SU-DHL-6 (cell line): ENCODE measurements around the gene APPBP2.

ENCODE experiments used
- H2AFZ ChIP-seq: fragments of 200-600 bp; sonication (generic); 2 replicates; pipeline ENCODE4 v1.6.1; 2014; ENCODE audit warnings: low read depth, mild to moderate bottlenecking, moderate library complexity, mixed read lengths, antibody characterized with exemption, low read length; ENCODE audit not compliant: severe bottlenecking
- H3F3A ChIP-seq: fragments of 200-600 bp; shearing (Covaris generic); 2 replicates; pipeline ENCODE4 v1.6.0; 2016; ENCODE audit warnings: antibody characterized with exemption, mild to moderate bottlenecking; ENCODE audit not compliant: insufficient read depth
- H3K27ac ChIP-seq: fragments of 200-600 bp; sonication (generic); 2 replicates; pipeline ENCODE4 v1.5.1; 2016; ENCODE audit warnings: low read depth, mild to moderate bottlenecking, low read length, moderate library complexity, mixed read lengths
- H3K27me3 ChIP-seq: fragments of 200-600 bp; sonication (generic), shearing (Covaris generic); 2 replicates; pipeline ENCODE4 v1.6.0; 2014; ENCODE audit warnings: mild to moderate bottlenecking, low read length
- H3K36me3 ChIP-seq: fragments of 200-600 bp; sonication (generic); 2 replicates; pipeline ENCODE4 v1.6.1; 2014; ENCODE audit warnings: mild to moderate bottlenecking, low read length, mixed read lengths
- H3K4me2 ChIP-seq: fragments of 300-600, 200-600 bp; shearing (Covaris generic), sonication (generic); 2 replicates; pipeline ENCODE4 v1.6.0; 2014; ENCODE audit warnings: low read length, low read depth, mild to moderate bottlenecking; ENCODE audit not compliant: poor library complexity, severe bottlenecking
- H3K4me3 ChIP-seq: fragments of 200-600 bp; sonication (generic); 2 replicates; pipeline ENCODE4 v1.5.1; 2014; ENCODE audit warnings: antibody characterized with exemption, low read length, mild to moderate bottlenecking, mixed read lengths; ENCODE audit not compliant: insufficient read depth, poor library complexity, severe bottlenecking
- H3K79me2 ChIP-seq: fragments of 200-600 bp; sonication (generic); 2 replicates; pipeline ENCODE4 v1.6.1; 2014; ENCODE audit warnings: mild to moderate bottlenecking, low read length, moderate library complexity; ENCODE audit not compliant: insufficient read depth
- H3K9ac ChIP-seq: fragments of 200-600 bp; sonication (generic); 2 replicates; pipeline ENCODE4 v1.7.0; 2014; ENCODE audit warnings: mild to moderate bottlenecking, low read length
- H3K9me2 ChIP-seq: fragments of 200-600 bp; sonication (generic); replicated peaks from 2 replicates; pipeline ENCODE4 v1.6.1; 2014; ENCODE audit warnings: low read length; ENCODE audit not compliant: insufficient read depth
- H3K9me3 ChIP-seq: fragments of 200-600 bp; sonication (generic); 2 replicates; pipeline ENCODE4 v1.6.1; 2014; ENCODE audit warnings: low read length, mixed read lengths; ENCODE audit not compliant: insufficient read depth
- H4K20me1 ChIP-seq: fragments of 200-600 bp; sonication (generic); 2 replicates; pipeline ENCODE4 v1.6.1; 2014; ENCODE audit warnings: low read depth, mild to moderate bottlenecking, antibody characterized with exemption, low read length, moderate library complexity, mixed read lengths
- EZH2phosphoT487 ChIP-seq: fragments of 200-600 bp; sonication (generic), shearing (Covaris generic); conservative IDR thresholded peaks from 2 replicates; pipeline ENCODE4 v1.6.1; 2018; ENCODE audit warnings: mild to moderate bottlenecking, antibody characterized with exemption, low read length, moderate library complexity, mixed read lengths
- TF ChIP-seq, protein P1 (sequence below): fragments of 200-600 bp; sonication (generic); IDR thresholded peaks from one replicate; pipeline ENCODE4 v1.5.1; 2017; ENCODE audit warnings: antibody characterized with exemption, mild to moderate bottlenecking, low read length, moderate library complexity; ENCODE audit not compliant: insufficient read depth, poor library complexity, severe bottlenecking

Gene APPBP2

GRCh38 chr17:60545465-60546191, 19.6 kb upstream of the APPBP2 start:
- no peak for TF ChIP-seq EZH2phosphoT487
- TF ChIP-seq, protein P1, sequence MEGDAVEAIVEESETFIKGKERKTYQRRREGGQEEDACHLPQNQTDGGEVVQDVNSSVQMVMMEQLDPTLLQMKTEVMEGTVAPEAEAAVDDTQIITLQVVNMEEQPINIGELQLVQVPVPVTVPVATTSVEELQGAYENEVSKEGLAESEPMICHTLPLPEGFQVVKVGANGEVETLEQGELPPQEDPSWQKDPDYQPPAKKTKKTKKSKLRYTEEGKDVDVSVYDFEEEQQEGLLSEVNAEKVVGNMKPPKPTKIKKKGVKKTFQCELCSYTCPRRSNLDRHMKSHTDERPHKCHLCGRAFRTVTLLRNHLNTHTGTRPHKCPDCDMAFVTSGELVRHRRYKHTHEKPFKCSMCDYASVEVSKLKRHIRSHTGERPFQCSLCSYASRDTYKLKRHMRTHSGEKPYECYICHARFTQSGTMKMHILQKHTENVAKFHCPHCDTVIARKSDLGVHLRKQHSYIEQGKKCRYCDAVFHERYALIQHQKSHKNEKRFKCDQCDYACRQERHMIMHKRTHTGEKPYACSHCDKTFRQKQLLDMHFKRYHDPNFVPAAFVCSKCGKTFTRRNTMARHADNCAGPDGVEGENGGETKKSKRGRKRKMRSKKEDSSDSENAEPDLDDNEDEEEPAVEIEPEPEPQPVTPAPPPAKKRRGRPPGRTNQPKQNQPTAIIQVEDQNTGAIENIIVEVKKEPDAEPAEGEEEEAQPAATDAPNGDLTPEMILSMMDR: no peak
- no peaks in the 10 kb centered on the region for H3K36me3 ChIP-seq
- no peak overlapping the region for H3K4me3 ChIP-seq
- H3K9me3 ChIP-seq: no peaks in the 10 kb centered on the region
- H3K79me2 ChIP-seq: no peaks in the 10 kb centered on the region
- no peaks in the 10 kb centered on the region for H4K20me1 ChIP-seq
- no peaks in the 10 kb centered on the region for H3F3A ChIP-seq
- H3K4me2 ChIP-seq: no peak overlapping the region
- no peak overlapping the region for H3K9ac ChIP-seq
- no peak overlapping the region for H2AFZ ChIP-seq
- H3K9me2 ChIP-seq: no peaks in the 10 kb centered on the region
- no peak overlapping the region for H3K27ac ChIP-seq
- no peaks in the 10 kb centered on the region for H3K27me3 ChIP-seq

DNA sequence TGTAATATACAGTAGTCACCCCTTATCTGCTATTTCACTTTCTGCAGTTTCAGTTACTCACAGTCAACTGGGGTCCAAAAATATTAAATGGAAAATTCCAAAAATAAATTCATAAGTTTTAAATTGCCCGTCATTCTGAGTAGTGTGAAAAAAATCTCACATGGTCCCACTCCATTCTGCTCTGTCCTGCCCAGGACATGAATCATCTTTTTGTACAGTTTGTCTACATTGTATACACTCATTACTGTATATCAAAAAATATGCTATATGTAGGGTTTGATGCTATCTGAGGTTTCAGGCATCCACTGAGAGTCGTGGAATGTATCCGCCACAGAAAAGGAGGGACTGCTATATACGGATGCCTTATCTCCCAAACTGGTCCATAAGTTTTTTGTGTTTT, 16.0 kb upstream of the APPBP2 start:
- TF ChIP-seq, protein P1: no peak
- no peak overlapping the region for H3K4me3 ChIP-seq
- H3F3A ChIP-seq: no peaks in the 10 kb centered on the region
- no peaks in the 10 kb centered on the region for H3K36me3 ChIP-seq
- no peak overlapping the region for H3K4me2 ChIP-seq
- H3K27ac ChIP-seq: no peak overlapping the region
- H3K9me3 ChIP-seq: no peaks in the 10 kb centered on the region
- no peaks in the 10 kb centered on the region for H3K27me3 ChIP-seq
- no peaks in the 10 kb centered on the region for H3K79me2 ChIP-seq
- no peaks in the 10 kb centered on the region for H3K9me2 ChIP-seq
- no peaks in the 10 kb centered on the region for H4K20me1 ChIP-seq
- no peak overlapping the region for H2AFZ ChIP-seq
- H3K9ac ChIP-seq: no peak overlapping the region

DNA sequence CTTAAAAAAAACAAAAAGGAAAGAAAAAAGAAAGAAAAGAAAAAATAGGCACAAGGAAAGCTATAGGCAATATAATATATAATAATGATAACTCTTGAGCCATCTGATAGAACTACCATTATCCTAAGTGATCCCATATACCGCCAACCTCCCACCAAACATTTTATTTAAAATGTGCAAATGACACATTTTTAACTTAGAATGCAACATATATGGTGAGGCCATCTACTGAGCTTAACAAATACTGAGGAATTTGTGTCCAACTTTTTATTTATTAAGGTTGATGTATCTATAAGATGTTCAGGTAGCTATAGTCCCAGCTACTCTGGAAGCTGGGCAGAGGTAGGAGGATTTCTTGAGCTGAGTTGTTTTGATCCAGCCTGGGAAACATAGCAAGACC, 14.4 kb upstream of the APPBP2 start:
- Histone ChIP-seq H3K9ac (no peak overlapping the region), H3K9me2 (no peaks in the 10 kb centered on the region), H3K4me3 (no peak overlapping the region), H3K27ac (no peak overlapping the region), H3K36me3 (no peaks in the 10 kb centered on the region), H3K79me2 (no peaks in the 10 kb centered on the region), H4K20me1 (no peaks in the 10 kb centered on the region), H3F3A (no peaks in the 10 kb centered on the region), H3K9me3 (no peaks in the 10 kb centered on the region), H2AFZ (no peak overlapping the region), H3K4me2 (no peak overlapping the region), H3K27me3 (no peaks in the 10 kb centered on the region)
- TF ChIP-seq EZH2phosphoT487: no peak
- TF ChIP-seq, protein P1: no peak

DNA sequence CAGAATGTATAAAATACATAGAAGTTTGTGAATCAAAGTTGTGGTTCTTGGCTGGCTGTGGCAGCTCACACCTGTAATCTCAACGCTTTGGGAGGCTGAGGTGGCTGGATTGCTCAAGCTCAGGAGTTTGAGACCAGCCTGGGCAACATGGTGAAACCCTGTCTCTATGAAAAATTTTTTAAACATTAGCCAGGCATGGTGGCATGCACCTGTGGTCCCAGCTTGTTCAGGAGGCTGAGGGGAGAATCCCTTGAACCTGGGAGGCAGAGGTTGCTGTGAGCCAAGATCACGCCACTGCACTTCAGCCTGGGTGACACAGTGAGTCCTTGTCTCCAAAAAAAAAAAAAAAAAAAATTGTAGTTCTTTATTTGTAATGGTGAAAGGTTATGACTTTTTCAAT, 13.8 kb upstream of the APPBP2 start:
- Histone ChIP-seq H3K36me3 (no peaks in the 10 kb centered on the region), H3K4me2 (no peak overlapping the region), H3K9me3 (no peaks in the 10 kb centered on the region), H3F3A (no peaks in the 10 kb centered on the region), H3K27me3 (no peaks in the 10 kb centered on the region), H4K20me1 (no peaks in the 10 kb centered on the region), H3K79me2 (no peaks in the 10 kb centered on the region), H3K27ac (no peak overlapping the region), H2AFZ (no peak overlapping the region), H3K9ac (no peak overlapping the region), H3K4me3 (no peak overlapping the region), H3K9me2 (no peaks in the 10 kb centered on the region)
- TF ChIP-seq, protein P1: no peak
- no peak for TF ChIP-seq EZH2phosphoT487
